NCI-H2196 treated with DMSO at 0.1 percent for 48 hours (cell line): ENCODE measurements around the gene KLHL3.

Experiments used
- DNase-seq: peaks from one replicate; lab custom pipeline; 2025; ENCODE audit not compliant: unreplicated experiment; lab: John Stamatoyannopoulos, UW

Gene KLHL3

GRCh38 chr5:137613554-137614265 lies 122.2 kb downstream of the KLHL3 start:
- no peak for DNase-seq

- no peak for DNase-seq
These were observed 123.3 kb downstream of the KLHL3 start for GRCh38 chr5:137612576-137612975.

GRCh38 chr5:137611794-137612435 lies 124.0 kb downstream of the KLHL3 start:
- no peak for DNase-seq

- no peak for DNase-seq
These were observed 124.8 kb downstream of the KLHL3 start for GRCh38 chr5:137611011-137611580.

- no peak for DNase-seq
These were observed 125.3 kb downstream of the KLHL3 start for GRCh38 chr5:137610598-137610997.

- no peak for DNase-seq
These were observed 126.8 kb downstream of the KLHL3 start for GRCh38 chr5:137609127-137609526.

- no peak for DNase-seq
These were observed 128.1 kb downstream of the KLHL3 start for GRCh38 chr5:137607771-137608170.

GRCh38 chr5:137606401-137606800 lies 129.5 kb downstream of the KLHL3 start:
- no peak for DNase-seq

- peak; percentile 18 for DNase-seq
These were observed 130.5 kb downstream of the KLHL3 start for GRCh38 chr5:137605411-137605810.

GRCh38 chr5:137604348-137605095 lies 131.4 kb downstream of the KLHL3 start:
- DNase-seq = no peak

- DNase-seq = no peak
These were observed 132.0 kb downstream of the KLHL3 start for GRCh38 chr5:137603891-137604290.

GRCh38 chr5:137603356-137603755 lies 132.5 kb downstream of the KLHL3 start:
- DNase-seq = no peak

GRCh38 chr5:137602721-137603273 lies 133.1 kb downstream of the KLHL3 start:
- DNase-seq = no peak

- no peak for DNase-seq
These were observed 135.0 kb downstream of the KLHL3 start for GRCh38 chr5:137600721-137601360.

GRCh38 chr5:137599457-137599856 lies 136.4 kb downstream of the KLHL3 start:
- no peak for DNase-seq

GRCh38 chr5:137598399-137598798 lies 137.5 kb downstream of the KLHL3 start:
- DNase-seq = no peak

GRCh38 chr5:137596941-137597340 lies 138.9 kb downstream of the KLHL3 start:
- no peak for DNase-seq

- no peak for DNase-seq
These were observed 140.4 kb downstream of the KLHL3 start for GRCh38 chr5:137595396-137596079.

- DNase-seq = no peak
These were observed 141.2 kb downstream of the KLHL3 start for GRCh38 chr5:137594717-137595116.

GRCh38 chr5:137592317-137592716 lies 143.6 kb downstream of the KLHL3 start:
- no peak for DNase-seq
